Loucy (cell line): ENCODE results near the gene OR5P2.
"Not testable (repeated sequence)": the region's sequence is repeated elsewhere in the genome, so short reads cannot be mapped to it uniquely, and the experiment has no call there.

Experiments used
- H2AFZ ChIP-seq: fragments of 200-600 bp; sonication (generic); 2 replicates; pipeline ENCODE4 v1.6.0; 2016; ENCODE audit warnings: antibody characterized with exemption, mild to moderate bottlenecking, low read length, moderate library complexity
- H3F3A ChIP-seq: fragments of 200-600 bp; 2 replicates; pipeline ENCODE4 v1.6.0; 2016; ENCODE audit warnings: antibody characterized with exemption, low read depth, mild to moderate bottlenecking
- H3K27me3 ChIP-seq: fragments of 200-600 bp; sonication (generic); 2 replicates; pipeline ENCODE4 v1.6.1; 2014; ENCODE audit warnings: low read length, mild to moderate bottlenecking; ENCODE audit not compliant: insufficient read depth, poor library complexity, severe bottlenecking
- H3K36me3 ChIP-seq: fragments of 200-600 bp; sonication (generic); 2 replicates; pipeline ENCODE4 v1.6.1; 2016; ENCODE audit warnings: low read length; ENCODE audit not compliant: insufficient read depth
- H3K4me1 ChIP-seq: fragments of 200-600 bp; sonication (generic); 2 replicates; pipeline ENCODE4 v1.5.1; 2014; ENCODE audit warnings: low read length, mild to moderate bottlenecking; ENCODE audit not compliant: insufficient read depth, poor library complexity, severe bottlenecking
- H3K4me2 ChIP-seq: fragments of 200-600 bp; sonication (generic); 2 replicates; pipeline ENCODE4 v1.6.0; 2014; ENCODE audit warnings: antibody characterized with exemption, low read length, low read depth, mild to moderate bottlenecking; ENCODE audit not compliant: poor library complexity, severe bottlenecking
- H3K4me3 ChIP-seq: fragments of 200-600 bp; sonication (generic); 2 replicates; pipeline ENCODE4 v1.5.1; 2014; ENCODE audit warnings: low read length, mild to moderate bottlenecking, mixed read lengths; ENCODE audit not compliant: poor library complexity, severe bottlenecking
- H3K79me2 ChIP-seq: fragments of 200-600 bp; sonication (generic); 2 replicates; pipeline ENCODE4 v1.6.1; 2014; ENCODE audit warnings: low read length; ENCODE audit not compliant: insufficient read depth
- H3K9ac ChIP-seq: fragments of 200-600 bp; sonication (generic); 2 replicates; pipeline ENCODE4 v1.6.0; 2014; ENCODE audit warnings: mild to moderate bottlenecking, low read depth, low read length, moderate library complexity; ENCODE audit not compliant: poor library complexity, severe bottlenecking
- H3K9me2 ChIP-seq: fragments of 200-600 bp; sonication (generic); replicated peaks from 2 replicates; pipeline ENCODE4 v1.6.1; 2016; ENCODE audit warnings: low read depth, low read length, mixed read lengths
- H3K9me3 ChIP-seq: fragments of 200-600 bp; sonication (generic); 2 replicates; pipeline ENCODE4 v1.6.1; 2014; ENCODE audit warnings: mild to moderate bottlenecking, antibody characterized with exemption, low read length, low read depth; ENCODE audit not compliant: insufficient read depth
- H4K20me1 ChIP-seq: fragments of 200-600 bp; sonication (generic); 2 replicates; pipeline ENCODE4 v1.6.0; 2014; ENCODE audit warnings: antibody characterized with exemption, low read length, mild to moderate bottlenecking; ENCODE audit not compliant: insufficient read depth, poor library complexity, severe bottlenecking
- CTCF ChIP-seq: fragments of 200-600 bp; sonication (generic); conservative IDR thresholded peaks from 2 replicates; pipeline ENCODE4 v1.5.1; 2014; ENCODE audit warnings: mild to moderate bottlenecking, antibody characterized with exemption, low read length
- EZH2phosphoT487 ChIP-seq: fragments of 200-600 bp; IDR thresholded peaks from 2 replicates; pipeline ENCODE4 v1.6.1; 2018; ENCODE audit warnings: antibody characterized with exemption, mild to moderate bottlenecking, moderate library complexity, borderline replicate concordance

OR5P2 gene

GRCh38 chr11:7787239-7787638 lies 9.5 kb downstream of the OR5P2 start:
- Histone ChIP-seq H3K4me3 (no peak overlapping the region), H3K4me2 (no peak overlapping the region), H3K4me1 (no peaks in the 10 kb centered on the region), H3K9me2 (no peaks in the 10 kb centered on the region), H3K9me3 (no peaks in the 10 kb centered on the region; the same call in 1 of the 2 replicates), H3K79me2 (no peaks in the 10 kb centered on the region), H2AFZ (no peak overlapping the region), H3K9ac (no peak overlapping the region), H3K27me3 (no peaks in the 10 kb centered on the region), H3F3A (no peaks in the 10 kb centered on the region), H3K36me3 (no peaks in the 10 kb centered on the region), H4K20me1 (no peaks in the 10 kb centered on the region)
- TF ChIP-seq EZH2phosphoT487 = no peak
- no peak for TF ChIP-seq CTCF

GRCh38 chr11:7775689-7776088 lies 21.1 kb downstream of the OR5P2 start:
- Histone ChIP-seq H3K27me3 (no peaks in the 10 kb centered on the region), H4K20me1 (no peaks in the 10 kb centered on the region), H3F3A (no peaks in the 10 kb centered on the region), H3K4me3 (no peak overlapping the region), H3K9me3 (no peaks in the 10 kb centered on the region), H3K36me3 (no peaks in the 10 kb centered on the region), H3K4me2 (no peak overlapping the region), H2AFZ (no peak overlapping the region), H3K9me2 (no peaks in the 10 kb centered on the region), H3K4me1 (no peaks in the 10 kb centered on the region), H3K79me2 (no peaks in the 10 kb centered on the region), H3K9ac (no peak overlapping the region)
- TF ChIP-seq CTCF (no peak), EZH2phosphoT487 (no peak)

- H3F3A ChIP-seq, H3K4me1 ChIP-seq, H3K4me3 ChIP-seq, H3K36me3 ChIP-seq, H3K9me2 ChIP-seq, H4K20me1 ChIP-seq, H3K79me2 ChIP-seq, H3K9ac ChIP-seq, H3K9me3 ChIP-seq, H2AFZ ChIP-seq, H3K27me3 ChIP-seq, H3K4me2 ChIP-seq: not testable (repeated sequence)
These were observed 32.4 kb downstream of the OR5P2 start for GRCh38 chr11:7764301-7764700.

GRCh38 chr11:7759010-7759409 lies 37.7 kb downstream of the OR5P2 start:
- Histone ChIP-seq H3K27me3 (no peaks in the 10 kb centered on the region), H2AFZ (no peak overlapping the region), H3K9me2 (no peaks in the 10 kb centered on the region), H3K36me3 (no peaks in the 10 kb centered on the region), H3K9me3 (no peaks in the 10 kb centered on the region), H3K4me3 (no peak overlapping the region), H3K79me2 (no peaks in the 10 kb centered on the region), H3K9ac (no peak overlapping the region), H3K4me1 (no peaks in the 10 kb centered on the region), H4K20me1 (no peaks in the 10 kb centered on the region), H3F3A (no peaks in the 10 kb centered on the region), H3K4me2 (no peak overlapping the region)
- TF ChIP-seq EZH2phosphoT487 (no peak), CTCF (no peak)
